Lung microvascular endothelial cell (primary cell): ENCODE measurements around the gene LRRC2. TPM values are rescaled to one million over a fixed set of nuclear protein-coding genes. Genes with fewer than 3 reads are reported as not detected.
"Not testable (repeated sequence)": the region's sequence is repeated elsewhere in the genome, so short reads cannot be mapped to it uniquely, and the experiment has no call there.

ENCODE experiments used
- DNase-seq, 2 donors: peaks; one replicate each; pipeline versions ENCODE4 v3.0.0 to v3.0.0-alpha.2; 2010; ENCODE audit warnings: low read depth in 2 of 2
- total RNA-seq: library from RNA; depleted of rRNA; stranded (reverse); fragments of >200 nt; gene quantifications from 2 replicates; pipeline ENCODE4 v1.2.1, GENCODE V29; 2014

LRRC2 gene
- total RNA-seq, 1 donor from 2014 or later, result under 0.01 TPM

GRCh38 chr3:46500656-46501635 is 65.2 kb downstream of the LRRC2 start:
- DNase-seq, result peak in 1 of 2 donors; percentile 45

- no peak for DNase-seq
These were observed 67.1 kb downstream of the LRRC2 start for GRCh38 chr3:46498916-46499519.

GRCh38 chr3:46497556-46498265 is 68.4 kb downstream of the LRRC2 start, which contains the start of gene RTP3:
Gene RTP3 (plus strand): TSS chr3:46497976. CDS start chr3:46498063, 87 bp downstream.
- DNase-seq, result no peak

- peak; percentile 47 to 50 for DNase-seq
These were observed 69.2 kb downstream of the LRRC2 start for GRCh38 chr3:46496746-46497555.

- no peak for DNase-seq
These were observed 70.1 kb downstream of the LRRC2 start for GRCh38 chr3:46495901-46496456.

- not testable (repeated sequence) for DNase-seq
These were observed 71.6 kb downstream of the LRRC2 start for GRCh38 chr3:46494491-46494890.

- no peak for DNase-seq
These were observed 73.1 kb downstream of the LRRC2 start for GRCh38 chr3:46492890-46493547.

- DNase-seq, result no peak
These were observed 74.7 kb downstream of the LRRC2 start for GRCh38 chr3:46491089-46492070.

- DNase-seq, result peak in 1 of 2 donors; percentile 23
These were observed 75.6 kb downstream of the LRRC2 start for GRCh38 chr3:46490338-46491084.

GRCh38 chr3:46489875-46490274 is 76.2 kb downstream of the LRRC2 start:
- peak in 1 of 2 donors; percentile 16 for DNase-seq

- no peak for DNase-seq
These were observed 76.7 kb downstream of the LRRC2 start for GRCh38 chr3:46489381-46489780.

GRCh38 chr3:46488735-46489361 is 77.3 kb downstream of the LRRC2 start:
- peak; percentile 86 to 89 for DNase-seq

GRCh38 chr3:46485779-46486175 is 80.3 kb downstream of the LRRC2 start:
- no peak for DNase-seq

GRCh38 chr3:46484911-46485778 is 81.0 kb downstream of the LRRC2 start:
- no peak for DNase-seq

GRCh38 chr3:46484388-46484787 is 81.7 kb downstream of the LRRC2 start:
- no peak for DNase-seq

- DNase-seq, result no peak
These were observed 82.3 kb downstream of the LRRC2 start for GRCh38 chr3:46483825-46484224.
